ENCODE measurements around the gene PTPRN2.

DNA sequence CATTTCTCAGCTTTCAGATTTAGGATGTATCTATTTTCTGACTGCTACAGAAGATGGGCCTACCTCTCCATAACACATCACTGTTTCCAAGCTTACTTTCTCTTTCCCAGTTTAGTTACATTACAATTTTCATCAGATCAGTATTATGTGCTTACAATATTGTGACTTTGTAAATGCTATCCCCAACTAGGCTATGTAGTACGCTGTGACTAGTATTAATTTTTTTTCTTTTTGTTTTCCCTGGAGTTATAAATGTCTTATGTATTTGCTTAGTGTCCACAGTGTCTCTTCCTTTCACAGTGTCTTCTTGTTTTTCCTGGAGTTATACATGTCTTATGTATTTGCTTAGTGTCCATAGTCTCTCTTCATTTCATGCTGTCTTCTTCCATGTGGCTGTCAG, 188.9 kb downstream of the PTPRN2 start:
- TF ChIP-seq, protein P1, sequence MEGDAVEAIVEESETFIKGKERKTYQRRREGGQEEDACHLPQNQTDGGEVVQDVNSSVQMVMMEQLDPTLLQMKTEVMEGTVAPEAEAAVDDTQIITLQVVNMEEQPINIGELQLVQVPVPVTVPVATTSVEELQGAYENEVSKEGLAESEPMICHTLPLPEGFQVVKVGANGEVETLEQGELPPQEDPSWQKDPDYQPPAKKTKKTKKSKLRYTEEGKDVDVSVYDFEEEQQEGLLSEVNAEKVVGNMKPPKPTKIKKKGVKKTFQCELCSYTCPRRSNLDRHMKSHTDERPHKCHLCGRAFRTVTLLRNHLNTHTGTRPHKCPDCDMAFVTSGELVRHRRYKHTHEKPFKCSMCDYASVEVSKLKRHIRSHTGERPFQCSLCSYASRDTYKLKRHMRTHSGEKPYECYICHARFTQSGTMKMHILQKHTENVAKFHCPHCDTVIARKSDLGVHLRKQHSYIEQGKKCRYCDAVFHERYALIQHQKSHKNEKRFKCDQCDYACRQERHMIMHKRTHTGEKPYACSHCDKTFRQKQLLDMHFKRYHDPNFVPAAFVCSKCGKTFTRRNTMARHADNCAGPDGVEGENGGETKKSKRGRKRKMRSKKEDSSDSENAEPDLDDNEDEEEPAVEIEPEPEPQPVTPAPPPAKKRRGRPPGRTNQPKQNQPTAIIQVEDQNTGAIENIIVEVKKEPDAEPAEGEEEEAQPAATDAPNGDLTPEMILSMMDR (conservative IDR thresholded peaks at IDR 0.05; ENCODE audit: low read length) = no peak
- no peak for TF ChIP-seq EZH2phosphoT487 (IDR thresholded peaks at IDR 0.05; ENCODE audit: borderline replicate concordance, low read depth, low read length)

Data from OCI-LY7 (cell line).